BLaER1 treated with 17β-estradiol and CSF1 and Interleukin-3, amounts not matched to agents 10 nM and 100 nM (cell line): Measurements from ENCODE around the gene ME3.
"Not testable (repeated sequence)": the region's sequence is repeated elsewhere in the genome, so short reads cannot be mapped to it uniquely, and the experiment has no call there.

ENCODE experiments used
- H3K27ac ChIP-seq, 11 experiments: shearing (Covaris generic); formaldehyde crosslinking; 2 replicates each; pipeline ENCODE4 v1.8.1; 2022
- H3K27me3 ChIP-seq, 11 experiments: shearing (Covaris generic); formaldehyde crosslinking; 2 replicates each; pipeline ENCODE4 v1.8.1; 2022
- H3K36me3 ChIP-seq, 11 experiments: shearing (Covaris generic); formaldehyde crosslinking; 2 replicates each; pipeline ENCODE4 v1.8.1; 2022
- H3K4me1 ChIP-seq, 10 experiments: shearing (Covaris generic); formaldehyde crosslinking; 2 replicates each; pipeline ENCODE4 v1.8.1; 2022
- H3K4me2 ChIP-seq, 11 experiments: shearing (Covaris generic); formaldehyde crosslinking; 2 replicates each; pipeline ENCODE4 v1.8.1; 2022
- H3K4me3 ChIP-seq, 10 experiments: shearing (Covaris generic); formaldehyde crosslinking; 2 replicates each; pipeline ENCODE4 v1.8.1; 2022
- H3K9ac ChIP-seq, 11 experiments: shearing (Covaris generic); formaldehyde crosslinking; 2 replicates each; pipeline ENCODE4 v1.8.1; 2022
- H3K9me3 ChIP-seq, 11 experiments: shearing (Covaris generic); formaldehyde crosslinking; replicated peaks in 1 of 11; 2 replicates each; pipeline ENCODE4 v1.8.1; 2022
- H4K20me1 ChIP-seq, 11 experiments: shearing (Covaris generic); formaldehyde crosslinking; 2 replicates each; pipeline ENCODE4 v1.8.1; 2022
- Cebpa-rat ChIP-seq, 11 experiments: shearing (Covaris generic); IDR thresholded peaks; 2 replicates each; pipeline ENCODE4 v1.8.1; 2022

Gene ME3

GRCh38 chr11:86660088-86660487 lies 12.3 kb downstream of the ME3 start:
- H3K36me3 ChIP-seq = no peaks in the 10 kb centered on the region
- no peak overlapping the region for H3K4me2 ChIP-seq
- no peak for TF ChIP-seq Cebpa-rat (IDR thresholded peaks at IDR 0.05)
- H3K27ac ChIP-seq = no peak overlapping the region
- no peaks in the 10 kb centered on the region for H3K4me1 ChIP-seq
- H4K20me1 ChIP-seq = no peaks in the 10 kb centered on the region
- H3K27me3 ChIP-seq = no peaks in the 10 kb centered on the region
- H3K9me3 ChIP-seq = no peaks in the 10 kb centered on the region
- no peak overlapping the region for H3K4me3 ChIP-seq
- H3K9ac ChIP-seq = no peak overlapping the region

GRCh38 chr11:86658534-86658933 lies 13.9 kb downstream of the ME3 start:
- no peak for TF ChIP-seq Cebpa-rat (IDR thresholded peaks at IDR 0.05)

GRCh38 chr11:86645212-86645611 lies 27.2 kb downstream of the ME3 start:
- not testable (repeated sequence) for H3K4me1 ChIP-seq, H3K36me3 ChIP-seq, H3K4me2 ChIP-seq, H4K20me1 ChIP-seq, H3K9ac ChIP-seq, H3K27ac ChIP-seq, H3K4me3 ChIP-seq, H3K27me3 ChIP-seq
- peaks cover 0 to 12% (median 5%) of the 10 kb centered on the region in 11 experiments; a peak in 10 of 22 replicates for H3K9me3 ChIP-seq

More at GRCh38 chr11:86658534-86658933, 13.9 kb downstream of the ME3 start:
- no peaks in the 10 kb centered on the region for H3K4me1 ChIP-seq
- no peaks in the 10 kb centered on the region for H3K9me3 ChIP-seq
- no peak overlapping the region for H3K27ac ChIP-seq
- no peak overlapping the region for H3K4me3 ChIP-seq
- H4K20me1 ChIP-seq = no peaks in the 10 kb centered on the region
- no peaks in the 10 kb centered on the region for H3K36me3 ChIP-seq
- no peak overlapping the region for H3K4me2 ChIP-seq
- no peaks in the 10 kb centered on the region for H3K27me3 ChIP-seq
- H3K9ac ChIP-seq = no peak overlapping the region

GRCh38 chr11:86644291-86644690 lies 28.1 kb downstream of the ME3 start:
- no peaks in the 10 kb centered on the region for H3K36me3 ChIP-seq
- H3K27ac ChIP-seq = no peak overlapping the region
- H3K4me3 ChIP-seq = no peak overlapping the region
- H3K9me3 ChIP-seq = peaks cover 0 to 6% (median 0%) of the 10 kb centered on the region in 11 experiments; a peak in 6 of 22 replicates
- H4K20me1 ChIP-seq = no peaks in the 10 kb centered on the region
- no peak overlapping the region for H3K9ac ChIP-seq
- no peaks in the 10 kb centered on the region for H3K4me1 ChIP-seq
- no peak overlapping the region for H3K4me2 ChIP-seq
- TF ChIP-seq Cebpa-rat (IDR thresholded peaks at IDR 0.05) = no peak
- H3K27me3 ChIP-seq = no peaks in the 10 kb centered on the region; a peak in 1 of 22 replicates

- Histone ChIP-seq H3K9me3 (no peaks in the 10 kb centered on the region; a peak in 1 of 22 replicates), H3K27ac (no peak overlapping the region), H3K4me1 (peaks cover 0 to 5% (median 0%) of the 10 kb centered on the region in 10 experiments; a peak in 2 of 20 replicates), H3K27me3 (no peaks in the 10 kb centered on the region; a peak in 1 of 22 replicates), H3K9ac (no peak overlapping the region), H4K20me1 (no peaks in the 10 kb centered on the region), H3K36me3 (no peaks in the 10 kb centered on the region), H3K4me3 (no peak overlapping the region), H3K4me2 (no peak overlapping the region)
- no peak for TF ChIP-seq Cebpa-rat (IDR thresholded peaks at IDR 0.05)
Observed at GRCh38 chr11:86641537-86642261, 30.7 kb downstream of the ME3 start.

GRCh38 chr11:86639137-86639536 lies 33.3 kb downstream of the ME3 start:
- H3K36me3 ChIP-seq = no peaks in the 10 kb centered on the region
- no peaks in the 10 kb centered on the region for H3K9me3 ChIP-seq
- no peak overlapping the region for H3K9ac ChIP-seq
- H3K27ac ChIP-seq = no peak overlapping the region
- H3K27me3 ChIP-seq = no peaks in the 10 kb centered on the region; a peak in 1 of 22 replicates
- H3K4me1 ChIP-seq = peaks cover 0 to 5% (median 0%) of the 10 kb centered on the region in 10 experiments; a peak in 2 of 20 replicates
- no peak overlapping the region for H3K4me3 ChIP-seq
- no peak overlapping the region for H3K4me2 ChIP-seq
- H4K20me1 ChIP-seq = no peaks in the 10 kb centered on the region
- TF ChIP-seq Cebpa-rat (IDR thresholded peaks at IDR 0.05) = no peak

GRCh38 chr11:86638673-86639072 lies 33.7 kb downstream of the ME3 start:
- TF ChIP-seq Cebpa-rat (IDR thresholded peaks at IDR 0.05) = no peak
- no peak overlapping the region for H3K4me3 ChIP-seq
- peaks cover 0 to 5% (median 1%) of the 10 kb centered on the region in 10 experiments; a peak in 2 of 20 replicates for H3K4me1 ChIP-seq
- H4K20me1 ChIP-seq = no peaks in the 10 kb centered on the region
- no peak overlapping the region for H3K9ac ChIP-seq
- H3K27ac ChIP-seq = no peak overlapping the region
- H3K27me3 ChIP-seq = no peaks in the 10 kb centered on the region; a peak in 1 of 22 replicates
- H3K36me3 ChIP-seq = no peaks in the 10 kb centered on the region
- H3K4me2 ChIP-seq = no peak overlapping the region
- H3K9me3 ChIP-seq = no peaks in the 10 kb centered on the region

GRCh38 chr11:86637988-86638387 lies 34.4 kb downstream of the ME3 start:
- Histone ChIP-seq H4K20me1 (no peaks in the 10 kb centered on the region), H3K9ac (no peak overlapping the region), H3K27ac (no peak overlapping the region), H3K27me3 (no peaks in the 10 kb centered on the region; a peak in 1 of 22 replicates), H3K4me2 (peak overlapping the region in 1 of 11 experiments; percentile 26; a peak in 1 of 22 replicates), H3K4me3 (no peak overlapping the region), H3K36me3 (no peaks in the 10 kb centered on the region), H3K4me1 (peaks cover 0 to 10% (median 5%) of the 10 kb centered on the region in 10 experiments; a peak in 11 of 20 replicates), H3K9me3 (no peaks in the 10 kb centered on the region)
- no peak for TF ChIP-seq Cebpa-rat (IDR thresholded peaks at IDR 0.05)

GRCh38 chr11:86636275-86636674 lies 36.1 kb downstream of the ME3 start:
- no peak for TF ChIP-seq Cebpa-rat (IDR thresholded peaks at IDR 0.05)
- Histone ChIP-seq H3K4me2 (no peak overlapping the region), H3K9me3 (no peaks in the 10 kb centered on the region), H3K27ac (no peak overlapping the region), H3K9ac (no peak overlapping the region), H3K4me1 (peaks cover 0 to 18% (median 8%) of the 10 kb centered on the region in 10 experiments; a peak in 11 of 20 replicates), H3K27me3 (no peaks in the 10 kb centered on the region; a peak in 1 of 22 replicates), H3K4me3 (no peak overlapping the region), H4K20me1 (no peaks in the 10 kb centered on the region), H3K36me3 (no peaks in the 10 kb centered on the region)
